NT2/D1 (cell line): ENCODE results near the gene CCDC88A.

Experiments
- SUZ12 ChIP-seq: IDR thresholded peaks from 2 replicates; pipeline ENCODE4 v1.6.1; 2011; ENCODE audit not compliant: insufficient read length, insufficient read depth; ENCODE audit errors: extremely low read depth
- YY1 ChIP-seq: IDR thresholded peaks from 2 replicates; pipeline ENCODE4 v1.6.1; 2011; ENCODE audit not compliant: insufficient read length, insufficient read depth
- ZNF274 ChIP-seq: IDR thresholded peaks from 2 replicates; pipeline ENCODE4 v1.6.1; 2011; ENCODE audit warnings: mild to moderate bottlenecking, low read depth, low read length

DNA sequence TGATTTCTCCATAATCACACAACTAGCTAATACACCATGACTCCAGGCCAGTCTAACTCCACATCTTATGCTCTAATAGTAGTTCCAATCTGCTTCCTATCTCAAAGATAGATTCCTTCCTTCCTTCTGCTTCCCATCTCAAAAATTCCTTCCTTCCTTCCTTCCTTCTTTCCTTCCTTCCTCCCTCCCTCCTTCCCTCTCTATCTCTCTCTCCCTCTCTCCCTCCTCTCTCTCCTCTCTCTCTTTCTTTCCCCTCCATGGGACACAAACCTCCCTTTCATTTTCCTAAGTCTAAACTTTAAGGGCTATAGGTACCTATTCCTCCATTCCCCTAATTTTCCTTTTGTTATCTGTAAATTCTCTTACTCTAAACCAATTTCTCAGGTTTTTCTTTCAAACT is 62.5 kb downstream of the CCDC88A start:
- TF ChIP-seq YY1: no peak
- TF ChIP-seq SUZ12: no peak
- no peak for TF ChIP-seq ZNF274
